Dermis blood vessel endothelial cell (primary cell): ENCODE data around the gene CXXC1. TPM values are rescaled to one million over a fixed set of nuclear protein-coding genes. Genes with fewer than 3 reads are reported as not detected.
"Not testable (repeated sequence)": the region's sequence is repeated elsewhere in the genome, so short reads cannot be mapped to it uniquely, and the experiment has no call there.

ENCODE experiments used
- DNase-seq: peaks from one replicate; pipeline ENCODE4 v3.0.0; 2010
- total RNA-seq: library from RNA; depleted of rRNA; stranded (reverse); fragments of >200 nt; gene quantifications from 2 replicates; pipeline ENCODE4 v1.2.3, GENCODE V29; 2014

CXXC1 gene
- total RNA-seq = 49.7 and 51.3 TPM in 2 replicates

DNA sequence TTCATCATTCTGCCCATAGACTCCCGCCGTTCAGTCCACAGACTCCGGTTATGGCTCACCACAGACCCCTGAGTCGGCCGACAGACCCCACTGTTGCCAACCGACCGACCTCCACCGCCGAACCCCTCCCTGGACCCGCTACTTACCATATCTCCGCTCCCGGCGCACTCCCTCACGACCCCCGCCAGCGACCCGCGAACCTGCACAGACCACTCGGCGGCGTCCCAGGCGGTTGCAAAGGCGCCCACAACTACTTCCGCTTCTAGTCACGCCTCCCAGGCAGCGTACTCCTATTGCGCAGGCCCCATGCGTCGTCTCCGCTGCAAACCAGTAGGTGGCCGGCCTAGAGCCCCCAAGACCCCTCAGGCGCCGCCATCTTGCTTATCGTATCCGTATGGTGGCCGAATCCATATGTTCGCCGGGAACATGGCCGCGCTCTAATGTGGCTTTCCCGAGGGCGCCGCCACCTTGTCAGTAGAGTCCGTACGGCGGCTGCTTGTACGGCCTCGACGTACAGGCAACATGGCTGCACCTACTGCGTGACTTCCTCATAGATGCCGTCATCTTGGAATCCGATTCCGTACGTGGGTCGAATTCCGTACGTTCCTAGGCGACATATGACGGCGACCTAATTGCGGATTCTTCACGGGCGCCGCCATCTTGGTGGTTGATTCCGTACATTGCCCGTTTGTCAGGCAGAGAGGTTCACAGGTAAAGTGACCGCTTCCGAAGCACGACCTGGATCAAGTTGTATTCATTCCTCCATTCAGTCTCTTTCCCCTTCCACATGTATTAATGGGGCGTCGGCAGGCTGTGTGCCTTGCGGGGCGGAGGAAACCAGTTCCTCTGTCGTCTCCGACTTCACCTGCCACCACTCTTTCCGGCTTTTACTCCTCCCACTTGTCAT is at the start of gene CXXC1:
CXXC1 (minus strand) TSS at position 252 of the 907 bp plus-strand sequence; CDS start at position 149, 103 bp downstream.
- DNase-seq = peak; percentile 100

DNA sequence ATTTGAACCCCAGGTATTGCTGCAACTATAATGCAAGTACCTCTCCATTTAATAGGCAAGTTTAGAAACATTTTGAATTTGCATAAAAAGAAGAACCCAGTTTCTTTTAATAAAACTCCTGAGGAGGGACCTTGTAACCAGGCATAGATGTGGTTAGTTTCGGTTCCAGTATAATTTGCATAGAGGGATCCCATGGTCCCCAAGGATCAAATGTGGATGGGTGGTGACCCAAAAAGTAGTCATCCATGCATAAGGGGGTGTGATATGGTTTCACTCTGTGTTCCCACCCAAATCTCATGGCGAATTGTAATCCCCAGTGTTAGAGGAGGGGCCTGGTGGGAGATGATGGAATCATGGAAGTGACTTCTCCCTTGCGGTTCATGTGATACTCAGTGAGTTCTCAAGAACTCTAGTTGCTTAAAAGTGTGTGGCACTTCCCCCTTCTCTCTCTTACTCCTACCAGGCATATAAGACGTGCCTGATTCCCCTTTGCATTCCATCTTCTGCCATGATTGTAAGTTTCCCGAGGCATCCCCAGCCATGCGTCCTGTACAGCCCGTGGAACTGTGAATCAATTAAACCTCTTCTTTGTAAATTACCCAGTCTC is 47.2 kb upstream of the CXXC1 start:
- DNase-seq = no peak

DNA sequence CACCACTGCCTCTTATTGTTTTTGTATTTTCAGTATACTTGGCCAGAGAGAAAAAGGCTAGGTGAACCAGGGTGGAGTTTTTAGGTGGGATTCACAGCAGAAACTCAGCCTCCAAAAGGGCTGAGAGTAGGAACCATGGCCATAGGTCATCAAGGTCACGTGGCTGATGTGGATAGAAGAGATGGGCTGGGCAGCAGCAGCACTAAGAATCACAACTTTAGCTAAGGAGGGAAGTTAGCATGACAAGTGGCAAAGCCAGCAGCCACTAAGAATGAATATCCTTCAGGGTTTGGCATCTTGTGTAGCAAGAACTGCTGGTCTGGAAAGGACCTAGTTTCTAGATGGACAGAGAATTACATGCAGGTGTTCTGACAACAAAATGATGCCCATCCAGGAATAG is 44.2 kb upstream of the CXXC1 start:
- no peak for DNase-seq

DNA sequence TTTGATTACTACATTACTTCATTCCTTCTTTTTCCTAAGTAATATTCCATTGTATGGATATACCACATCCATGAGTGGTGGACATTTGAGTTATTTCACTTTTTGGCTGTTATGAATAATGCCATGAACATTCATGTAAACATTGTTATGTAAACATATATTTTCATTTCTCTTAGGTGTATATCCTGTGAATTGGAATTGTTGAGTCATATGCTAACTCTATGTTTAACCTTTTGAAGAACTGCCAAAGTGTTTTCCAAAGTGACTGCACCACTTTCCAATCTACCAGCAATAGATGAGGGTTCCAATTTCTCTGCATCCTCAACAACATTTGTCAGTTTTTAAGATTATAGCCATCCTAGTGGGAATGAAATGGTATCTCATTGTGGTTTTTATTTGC is 42.7 kb upstream of the CXXC1 start:
- no peak for DNase-seq

DNA sequence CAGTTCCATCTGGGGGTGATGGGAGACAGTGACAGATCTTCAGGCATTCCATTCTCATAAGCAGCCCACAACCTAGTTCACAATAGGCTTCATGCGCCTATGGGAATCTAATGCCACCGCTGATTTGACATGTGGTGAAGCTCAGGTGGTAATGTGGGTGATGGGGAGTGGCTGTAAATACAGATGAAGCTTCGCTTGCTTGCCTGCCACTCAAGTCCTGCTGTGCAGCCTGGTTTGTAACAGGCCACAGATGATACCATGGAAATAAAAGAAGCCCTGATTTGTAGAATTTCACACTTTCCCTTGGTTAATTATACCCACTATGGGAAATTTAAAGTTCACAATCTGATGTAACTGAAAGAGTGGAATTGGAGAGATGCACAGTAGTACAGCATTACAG is 40.5 kb upstream of the CXXC1 start:
- DNase-seq = no peak

DNA sequence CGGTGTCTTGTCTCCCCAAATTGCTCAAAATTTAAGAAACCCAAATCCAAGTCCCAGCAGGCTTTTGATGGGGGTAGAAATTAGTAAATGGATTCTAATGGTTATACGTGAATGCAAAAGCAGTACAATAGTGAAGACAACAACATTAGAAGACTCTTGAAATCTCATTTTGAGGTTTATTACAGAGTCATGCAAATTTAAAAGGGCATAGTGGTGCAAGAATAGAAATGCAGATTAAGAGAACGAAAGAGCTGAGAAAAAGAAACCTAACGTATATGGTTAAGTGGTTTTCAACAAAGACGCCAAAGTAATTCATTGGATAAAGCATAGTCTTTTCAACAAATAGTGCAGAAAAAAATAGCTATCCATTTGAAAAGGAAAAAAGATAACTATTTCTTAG is 33.2 kb upstream of the CXXC1 start:
- DNase-seq = no peak

DNA sequence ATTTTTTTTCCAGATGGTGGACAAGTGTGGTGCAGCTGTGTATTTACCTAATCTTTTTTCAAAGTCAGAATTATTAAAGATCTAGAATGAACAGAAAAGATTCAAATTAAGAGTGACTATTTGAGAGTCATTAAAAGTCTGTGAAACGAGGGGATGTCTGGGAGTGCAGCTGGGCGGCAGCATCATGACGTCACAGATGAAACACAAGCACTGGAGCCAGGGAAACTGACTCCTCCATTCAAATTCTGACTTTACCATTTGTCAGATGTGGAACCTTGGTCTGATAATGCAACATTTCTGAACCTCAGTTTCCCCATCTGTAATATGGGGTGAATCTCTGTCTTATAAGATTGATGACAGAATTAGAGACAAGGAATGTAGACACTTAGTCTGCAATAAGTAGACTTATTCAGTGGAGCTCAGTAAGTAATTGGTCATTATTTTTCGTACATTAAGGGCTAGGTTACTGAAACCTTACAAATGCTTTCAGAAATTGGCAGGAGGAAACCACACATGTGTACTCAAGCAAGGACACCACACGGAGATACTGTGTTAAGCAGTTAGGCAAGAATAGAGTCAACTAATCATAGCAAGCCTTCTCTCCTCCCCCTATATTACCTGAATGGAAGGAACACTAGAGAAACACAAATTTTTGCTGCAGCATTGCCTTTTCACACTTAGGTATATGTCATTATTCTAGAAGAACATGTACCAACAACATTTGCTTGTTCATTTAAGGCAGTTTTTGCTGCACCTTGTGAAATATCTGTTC is 27.8 kb upstream of the CXXC1 start:
- no peak for DNase-seq

DNA sequence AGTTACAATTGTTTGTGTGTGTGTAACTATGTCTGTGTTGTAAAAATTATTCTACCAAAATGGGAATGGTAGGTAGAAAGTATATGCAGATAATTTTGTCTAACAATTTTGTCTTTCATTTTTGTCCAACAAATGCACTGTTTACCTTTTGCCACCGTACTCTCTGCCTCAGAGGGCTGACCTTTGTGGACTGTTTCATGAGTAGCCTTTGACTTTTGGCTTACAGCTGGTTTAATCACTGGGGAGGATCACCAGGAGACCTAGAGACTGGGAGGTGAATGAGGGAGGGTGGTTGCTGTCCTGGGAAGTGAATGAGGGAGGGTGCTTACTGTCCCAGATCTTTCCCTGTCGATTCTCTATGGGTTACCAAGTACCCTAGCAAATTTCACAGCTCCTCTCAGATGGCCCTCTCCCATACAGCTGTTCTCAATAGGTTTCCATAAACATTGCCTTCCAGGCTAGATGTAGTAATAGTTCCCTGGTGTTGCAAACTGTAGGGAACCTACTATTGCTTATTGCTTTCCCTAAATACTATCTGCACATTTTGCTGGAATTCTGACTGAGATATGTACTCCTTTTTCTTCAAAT is 26.5 kb upstream of the CXXC1 start:
- DNase-seq = no peak

DNA sequence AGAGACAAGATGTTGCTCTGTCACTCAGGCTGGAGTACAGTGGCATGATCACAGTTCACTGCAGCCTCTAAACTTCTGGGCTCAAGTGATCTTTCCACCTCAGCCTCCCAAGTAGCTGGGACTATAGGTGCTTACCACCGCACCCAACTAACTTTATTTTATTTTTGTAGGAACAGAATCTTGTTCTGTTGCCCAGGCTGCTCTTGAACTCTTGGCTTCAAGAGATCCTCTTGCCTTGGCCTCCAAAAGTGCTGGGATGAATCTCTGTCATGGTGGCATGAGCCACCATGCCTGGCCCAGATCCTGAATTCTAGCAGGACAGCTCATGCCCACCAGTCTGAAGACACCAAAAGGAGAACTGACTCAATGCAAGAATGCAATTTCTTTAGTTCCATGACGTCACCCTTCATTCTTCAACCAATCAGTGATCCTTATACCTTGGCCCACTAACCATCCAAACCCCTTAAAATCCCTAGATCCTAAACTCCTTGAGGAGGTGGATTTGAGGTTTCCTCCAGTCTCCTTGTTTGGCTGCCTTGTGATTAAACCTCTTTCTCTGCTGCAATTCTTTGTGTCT is 25.6 kb upstream of the CXXC1 start:
- DNase-seq = no peak

DNA sequence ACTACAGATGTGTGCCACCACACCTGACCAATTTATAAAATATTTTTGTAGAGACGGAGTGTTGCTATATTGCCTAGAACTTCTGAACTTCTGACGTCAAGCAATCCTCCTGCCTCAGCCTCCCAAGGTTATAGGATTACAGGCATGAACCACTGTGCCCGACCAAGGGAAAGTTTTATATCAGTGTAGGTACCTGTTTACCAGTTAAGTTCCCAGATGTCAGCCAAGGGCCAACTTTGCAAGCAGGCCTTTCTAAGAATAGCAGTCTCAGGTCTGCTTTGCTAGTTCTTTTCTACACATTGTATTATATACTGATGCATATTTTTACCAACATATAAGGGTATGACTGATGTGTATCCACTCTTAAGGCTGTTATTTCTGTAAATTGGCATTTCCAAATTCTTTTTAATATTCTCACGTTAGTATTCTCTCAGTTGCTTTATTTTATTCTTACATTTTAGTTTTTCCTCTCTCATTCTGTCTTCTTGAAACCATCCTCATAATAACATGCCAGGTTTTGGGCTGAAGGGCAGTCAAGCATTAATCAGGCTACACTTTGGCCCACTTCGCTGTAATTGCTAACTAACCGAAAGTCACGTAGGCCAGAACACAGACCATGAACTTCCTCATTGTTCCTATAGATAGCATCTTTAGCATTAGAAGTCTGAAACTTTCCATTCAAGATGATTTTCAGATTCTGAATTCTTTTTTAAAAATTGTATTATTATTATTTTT is 25.0 kb upstream of the CXXC1 start:
- DNase-seq = no peak

DNA sequence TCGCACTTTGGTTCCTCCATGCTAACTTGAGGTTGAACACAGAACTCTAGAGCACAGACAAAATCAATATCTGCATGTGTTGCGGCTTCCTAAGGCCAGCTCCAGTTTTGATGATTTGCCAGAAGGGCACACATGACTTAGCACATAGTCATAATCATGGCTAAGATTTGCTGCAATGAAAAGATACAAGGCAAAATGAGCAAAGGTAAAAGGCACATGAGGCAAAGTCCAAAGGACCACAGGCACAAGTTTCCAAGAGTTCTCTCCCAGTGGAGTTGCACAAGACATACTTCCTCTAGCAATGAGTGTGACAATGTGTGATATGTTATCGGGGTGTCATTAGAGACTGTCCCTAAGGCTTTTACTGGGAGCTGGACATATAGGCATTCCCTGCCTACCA is 24.2 kb upstream of the CXXC1 start:
- DNase-seq = no peak

DNA sequence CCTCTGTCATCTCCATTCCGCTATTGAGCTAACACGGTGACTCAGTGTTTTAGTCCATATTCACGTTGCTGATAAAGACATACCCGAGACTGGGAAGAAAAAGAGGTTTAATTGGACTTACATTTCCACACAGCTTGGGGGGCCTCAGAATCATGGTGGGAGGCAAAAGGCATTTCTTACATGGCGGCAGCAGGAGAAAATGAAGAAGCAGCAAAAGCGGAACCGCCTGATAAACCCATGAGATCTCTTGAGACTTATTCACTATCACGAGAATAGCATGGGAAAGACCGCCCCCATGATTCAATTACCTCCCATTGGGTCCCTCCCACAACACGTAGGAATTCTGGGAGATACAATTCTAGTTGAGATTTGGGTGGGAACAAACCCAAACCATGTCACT is 22.6 kb upstream of the CXXC1 start:
- no peak for DNase-seq

DNA sequence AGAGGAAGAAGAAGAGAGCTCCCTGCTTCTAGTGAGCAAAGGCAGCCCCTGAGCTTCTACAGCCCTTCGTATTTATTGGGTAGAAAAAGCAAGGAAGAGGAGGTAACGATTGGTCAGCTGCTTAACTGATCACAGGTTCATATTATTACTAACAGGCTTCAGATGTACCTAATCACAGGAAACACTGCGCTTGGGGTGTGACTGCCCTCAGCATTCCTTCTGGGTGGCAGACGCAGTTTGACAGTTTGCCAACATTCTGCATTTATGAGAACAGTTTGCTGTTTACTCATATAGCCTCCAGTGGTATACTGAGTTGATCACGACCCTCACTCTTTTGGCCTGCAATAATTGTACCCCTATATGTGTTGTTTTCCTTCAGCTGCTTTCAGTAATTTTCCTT is 21.4 kb upstream of the CXXC1 start:
- DNase-seq = not testable (repeated sequence)

DNA sequence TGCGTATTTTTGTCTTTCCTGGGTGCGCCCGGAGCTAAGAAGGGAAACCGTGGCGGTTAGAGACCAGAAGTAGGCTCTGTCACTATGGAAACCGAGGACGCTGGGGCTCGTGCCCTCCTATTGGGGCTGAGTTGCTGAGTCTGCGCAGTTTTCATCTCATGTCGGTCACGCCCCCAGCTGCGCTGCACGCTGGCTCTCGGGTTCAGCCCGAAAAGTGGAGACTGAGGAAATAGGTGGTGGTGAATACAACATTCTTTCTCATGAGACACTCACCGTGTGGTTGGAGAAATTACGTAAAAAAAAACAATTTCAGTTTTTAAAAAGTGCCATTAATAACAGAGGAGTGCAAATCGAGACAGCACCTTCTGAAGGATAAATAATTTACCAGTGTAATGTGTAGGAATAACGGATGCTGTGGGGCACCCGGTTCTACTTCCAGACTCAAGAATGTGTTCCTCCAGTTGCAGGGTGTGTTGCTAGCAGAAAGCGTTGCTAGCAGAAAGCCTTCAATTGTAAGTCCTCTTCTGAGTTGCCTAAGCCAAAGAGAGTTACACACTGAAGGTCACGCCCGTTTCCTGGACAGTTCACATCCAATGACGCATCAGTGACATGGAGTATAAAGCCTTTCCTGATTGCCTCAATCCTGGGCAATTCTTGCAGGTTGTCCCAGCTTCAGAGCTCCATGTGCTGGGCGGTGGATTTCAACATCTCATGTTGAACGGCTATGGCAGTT is 20.4 kb upstream of the CXXC1 start:
- DNase-seq = peak; percentile 88

DNA sequence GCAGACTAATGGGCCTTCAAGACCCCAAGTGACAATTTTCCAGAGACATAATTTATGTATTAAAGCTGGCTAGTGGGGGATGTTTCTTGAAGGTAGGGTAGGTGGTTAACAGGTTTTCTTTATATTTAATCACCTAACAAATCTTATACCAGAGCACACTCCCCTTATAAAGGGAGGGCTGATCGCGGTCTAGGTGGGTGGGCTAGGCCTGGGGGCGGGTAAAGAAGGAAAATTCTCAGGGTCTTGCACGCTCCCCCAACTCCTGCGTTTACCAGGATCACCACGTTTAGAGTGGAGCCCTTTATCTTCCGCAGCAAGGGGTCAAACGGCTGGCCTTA is 19.9 kb upstream of the CXXC1 start:
- DNase-seq = no peak

DNA sequence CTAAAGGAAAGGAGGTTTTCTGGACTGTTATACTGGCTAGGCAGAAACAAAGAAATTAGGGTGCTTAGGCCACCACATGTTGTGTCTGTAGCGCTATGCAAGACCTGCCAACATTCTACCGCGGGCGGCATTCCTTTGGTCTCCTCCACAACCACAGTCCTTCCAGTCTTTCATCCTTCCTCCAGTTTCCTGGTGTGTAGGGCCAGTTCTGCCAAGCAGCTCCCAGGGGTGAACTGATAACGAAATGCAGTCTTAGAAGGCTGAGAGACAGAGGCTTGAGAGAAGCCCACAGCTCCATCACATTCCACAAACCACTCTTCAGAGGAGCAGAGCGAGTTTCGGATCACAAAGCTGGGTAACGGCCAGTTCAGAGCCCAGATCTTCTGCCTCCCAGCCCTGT is 19.5 kb upstream of the CXXC1 start:
- no peak for DNase-seq

DNA sequence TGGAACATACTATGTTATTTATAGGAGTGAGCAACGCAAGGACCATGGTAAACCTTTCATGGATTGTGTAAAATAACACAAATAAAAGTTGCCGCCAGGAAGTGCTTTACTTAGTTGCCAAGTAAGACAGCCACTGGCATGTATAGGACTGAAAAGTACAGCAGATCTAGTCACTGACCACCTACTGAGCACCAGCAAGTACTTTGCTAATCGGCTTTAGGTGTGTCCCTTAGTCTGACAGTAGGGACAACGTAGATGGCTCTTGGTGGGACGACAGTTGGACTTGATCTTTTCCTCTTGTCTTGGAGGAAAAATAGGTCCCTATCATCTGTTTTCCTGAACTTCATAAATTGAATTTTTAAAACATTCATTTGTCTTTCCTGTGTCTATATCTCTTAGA is 13.6 kb upstream of the CXXC1 start:
- DNase-seq = no peak

DNA sequence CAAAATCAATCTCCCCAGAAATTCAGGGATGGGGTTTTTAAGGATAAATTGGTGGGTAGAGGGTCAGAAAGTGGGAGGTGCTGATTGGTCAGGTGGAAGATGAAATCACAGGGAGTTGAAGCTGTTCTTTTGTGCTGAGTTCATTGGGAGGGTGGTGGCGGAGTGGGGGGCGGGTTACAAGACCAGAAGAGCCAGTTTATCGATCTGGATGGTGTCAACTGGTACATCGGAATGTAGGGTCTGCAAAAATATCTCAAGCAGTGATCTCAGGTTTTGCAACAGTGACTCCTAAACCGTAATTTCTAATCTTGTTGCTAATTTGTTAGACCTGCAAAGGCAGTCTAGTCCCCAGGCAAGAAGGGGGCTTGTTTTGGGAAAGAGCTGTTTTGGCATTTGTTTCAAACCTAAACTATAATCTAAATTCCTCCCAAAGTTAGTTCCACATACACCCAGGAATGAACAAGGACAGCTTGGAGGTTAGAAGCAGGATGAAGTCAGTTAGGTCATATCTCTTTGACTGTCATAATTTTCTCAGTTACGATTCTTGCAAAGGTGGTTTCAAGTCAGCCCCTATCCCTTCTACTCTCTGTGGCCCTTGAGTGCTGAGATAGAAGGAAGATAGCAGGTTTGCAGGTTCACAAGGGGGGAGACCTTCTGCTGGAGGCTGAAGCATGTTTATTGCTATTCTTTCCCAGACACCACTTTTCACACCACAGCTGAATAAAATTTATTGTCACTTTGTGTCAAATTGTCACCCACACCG is 12.3 kb upstream of the CXXC1 start:
- no peak for DNase-seq

DNA sequence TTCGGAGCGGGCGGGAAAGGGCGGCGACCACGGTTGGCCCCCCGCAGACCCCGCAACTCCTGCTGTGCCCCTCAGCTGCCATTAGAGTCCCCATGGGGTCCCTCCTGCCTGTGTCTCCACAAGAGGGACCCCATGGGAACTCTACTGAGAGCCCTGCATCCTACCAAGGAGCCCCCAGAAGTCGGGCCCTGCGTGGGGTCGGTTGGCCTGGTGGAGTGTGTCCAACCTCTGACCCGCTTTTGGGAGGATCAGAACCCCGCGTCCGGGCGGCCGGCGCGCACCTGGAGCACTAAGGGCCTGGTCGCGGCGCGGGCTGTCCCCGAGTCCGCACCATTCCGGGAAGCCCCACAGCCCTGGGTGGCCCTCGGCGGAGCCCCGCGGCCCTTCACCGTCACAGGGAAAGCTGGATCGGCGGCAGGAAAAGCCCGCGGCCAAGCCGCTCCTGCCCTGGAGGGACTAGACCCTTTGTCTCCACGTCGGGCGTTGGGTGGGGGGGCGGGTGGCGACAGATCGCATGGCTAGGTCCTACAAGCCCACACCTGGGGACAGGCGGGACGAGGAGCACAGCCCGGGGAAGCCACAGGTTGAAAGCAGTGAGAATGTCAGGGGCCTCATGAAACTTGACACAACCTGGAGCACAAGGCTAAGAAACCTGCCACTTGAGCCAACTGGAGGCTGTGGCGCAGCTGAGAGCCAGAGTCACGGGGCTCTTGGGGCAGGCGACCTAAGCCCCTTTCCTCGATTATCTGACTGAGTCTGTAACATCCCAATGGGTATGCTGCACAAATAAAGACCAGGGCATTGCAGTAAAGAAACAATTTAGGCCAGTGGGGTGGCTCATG is 11.2 kb upstream of the CXXC1 start:
- DNase-seq = no peak
